HepG2 (cell line): Measurements from ENCODE around the gene STARD13. TPM values are rescaled to one million over a fixed set of nuclear protein-coding genes. Genes with fewer than 3 reads are reported as not detected.

Experiments used
- ATAC-seq: fragments of 200-7000 bp; cut with Tn5 transposase; 3 replicates; pipeline ENCODE4 v1.9.1; 2020; ENCODE audit warnings: mild to moderate bottlenecking, moderate library complexity
- BruUV-seq: library from RNA; stranded (reverse); fragments of 400-500 nt; replicated peaks from 2 replicates; lab custom pipeline; 2021; lab: Mats Ljungman, UMichigan
- CTCF ChIA-PET: fragments of 300-600 bp; formaldehyde crosslinking; extraction: SDS; loops from one replicate; lab custom pipeline; 2021; ENCODE audit warnings: low total read pairs, inconsistent platforms, low intra/inter-chr PET ratio; lab: Yijun Ruan, JAX
- POLR2A ChIA-PET: fragments of 350-600 bp; sonication (Branson Sonifier 250); formaldehyde crosslinking; loops from one replicate; lab custom pipeline; 2020; ENCODE audit warnings: antibody characterized with exemption, inconsistent platforms; lab: Yijun Ruan, JAX
- DNase-seq: peaks from one replicate; pipeline ENCODE4 v3.0.0-alpha.2; 2015; ENCODE audit warnings: low spot score
- FAIRE-seq: peaks from 3 replicates; lab custom pipeline; 2011; peaks lifted over from hg19 to GRCh38; lab: Jason Lieb, UNC
- H2AFZ ChIP-seq: one replicate; pipeline ENCODE4 v1.6.1; 2011; ENCODE audit warnings: low read length, inconsistent platforms
- H3K27ac ChIP-seq: fragments of 300-600 bp; 3 replicates; pipeline ENCODE4 v1.8.0; 2011; ENCODE audit warnings: mixed run types, mild to moderate bottlenecking, mixed read lengths, low read length, inconsistent platforms; ENCODE audit not compliant: insufficient read depth; ENCODE audit errors: extremely low read length
- H3K27me3 ChIP-seq, 2 experiments: fragments of 200-600 bp in 1 of 2; 2 replicates in 1 of 2; 3 replicates in 1 of 2; pipeline versions ENCODE4 v1.6.0 to v1.8.0; 2011; ENCODE audit warnings: low read length in 2 of 2, mild to moderate bottlenecking in 2 of 2, moderate library complexity in 2 of 2, inconsistent platforms in 1 of 2; ENCODE audit not compliant: insufficient read depth in 2 of 2, control insufficient read depth in 1 of 2
- H3K36me3 ChIP-seq, 2 experiments: fragments of 200-600 bp in 1 of 2; replicated peaks in 1 of 2; 2 replicates in 1 of 2; 3 replicates in 1 of 2; pipeline versions ENCODE4 v1.5.1 to v1.8.0; 2011; ENCODE audit warnings: low read length in 2 of 2, inconsistent platforms in 1 of 2; ENCODE audit not compliant: insufficient read depth in 2 of 2, control insufficient read depth in 1 of 2
- H3K4me1 ChIP-seq: 2 replicates; pipeline ENCODE4 v1.5.1; 2012; ENCODE audit warnings: low read length, inconsistent platforms; ENCODE audit not compliant: insufficient read depth
- H3K4me2 ChIP-seq: 2 replicates; pipeline ENCODE4 v1.6.0; 2011; ENCODE audit warnings: low read depth, low read length, inconsistent platforms
- H3K4me3 ChIP-seq, 3 experiments: fragments of 200-600 bp in 1 of 3; sonication (generic), shearing (Covaris generic) in 1 of 3; replicated peaks in 1 of 3; 2 replicates each; pipeline ENCODE4 v1.5.1; 2011 to 2016; ENCODE audit warnings: low read length in 3 of 3, inconsistent platforms in 2 of 3, low read depth in 2 of 3, mild to moderate bottlenecking in 2 of 3, control low read depth in 1 of 3, mixed read lengths in 1 of 3; ENCODE audit not compliant: insufficient read depth in 1 of 3
- H3K79me2 ChIP-seq: one replicate; pipeline ENCODE4 v1.6.1; 2011; ENCODE audit warnings: low read length, inconsistent platforms; ENCODE audit not compliant: insufficient read depth
- H3K9ac ChIP-seq: 2 replicates; pipeline ENCODE4 v1.6.0; 2011; ENCODE audit warnings: mild to moderate bottlenecking, low read depth, low read length, inconsistent platforms; ENCODE audit not compliant: insufficient read depth
- H3K9me3 ChIP-seq: 2 replicates; pipeline ENCODE4 v1.5.1; 2012; ENCODE audit warnings: mild to moderate bottlenecking, low read length
- H4K20me1 ChIP-seq: 2 replicates; pipeline ENCODE4 v1.6.0; 2011; ENCODE audit warnings: inconsistent platforms, mild to moderate bottlenecking, low read length, moderate library complexity; ENCODE audit not compliant: insufficient read depth
- SRF ChIP-seq: IDR thresholded peaks from 2 replicates; pipeline ENCODE4 v1.6.1; 2011; ENCODE audit warnings: mild to moderate bottlenecking, low read depth, low read length, moderate library complexity
- ZNF333 ChIP-seq: sonication (generic); formaldehyde crosslinking; IDR thresholded peaks from 2 replicates; pipeline ENCODE4 v1.4.0; 2020; ENCODE audit warnings: mild to moderate bottlenecking, missing genetic modification reagents, borderline replicate concordance
- ZNF678 ChIP-seq: sonication (generic); formaldehyde crosslinking; IDR thresholded peaks from 2 replicates; pipeline ENCODE4 v1.4.0; 2020; ENCODE audit warnings: mild to moderate bottlenecking, missing genetic modification reagents
- WGBS: methylation state at CpG from one replicate; pipeline ENCODE4 v1.1.6; 2017; ENCODE audit warnings: low lambda C conversion rate; 5-methylcytosine and 5-hydroxymethylcytosine counted together
- in situ Hi-C: cut with HindIII; loops from 2 replicates; pipeline ENCODE4 v1.10.0; 2017; ENCODE audit warnings: low pct_unique_long_range_greater_than_20kb; ENCODE audit not compliant: extremely low pct_ligation_motif_present
- intact Hi-C: fragments of 100-400 bp; cut with micrococcal nuclease; formaldehyde crosslinking; loops from one replicate; pipeline ENCODE4 v1.10.0; 2022; ENCODE audit not compliant: unreplicated experiment
- polyA plus RNA-seq, 8 experiments: library from polyadenylated mRNA; depleted of rRNA in 3 of 8; stranded (reverse) in 7 of 8; unstranded in 1 of 8; fragments of >200 nt; fragmentation: Illumina TruSeq in 4 of 8; extraction: Trizol in 4 of 8; gene quantifications; 2 replicates each; pipeline versions ENCODE4 v1.2.1 to v1.2.3, GENCODE V29; 2011 to 2016; ENCODE audit warnings: low read depth in 4 of 8, missing spikeins in 1 of 8, mixed read lengths in 1 of 8; ENCODE audit not compliant: insufficient read depth in 1 of 8
- total RNA-seq, 5 experiments: library from RNA; depleted of rRNA; stranded (reverse); fragments of >200 nt; fragmentation: Illumina TruSeq; extraction: Trizol; gene quantifications; 2 replicates each; pipeline ENCODE4 v1.2.3, GENCODE V29; 2016; ENCODE audit warnings: low read depth in 1 of 5
- TF ChIP-seq, protein P1 (sequence below): sonication (generic); formaldehyde crosslinking; IDR thresholded peaks from 2 replicates; pipeline ENCODE4 v1.8.1; 2022; ENCODE audit warnings: mild to moderate bottlenecking, missing genetic modification reagents
- TF ChIP-seq, protein P2 (sequence below): sonication (generic); formaldehyde crosslinking; IDR thresholded peaks from 2 replicates; pipeline ENCODE4 v1.5.0; 2020; ENCODE audit warnings: mild to moderate bottlenecking, missing genetic modification reagents, borderline replicate concordance

Gene STARD13
- total and polyA plus RNA-seq, 2 of the 13 experiments (the other 11 are each of a cell fraction or from before 2014, with no cell fraction given): 12.8 to 14.3 TPM

DNA sequence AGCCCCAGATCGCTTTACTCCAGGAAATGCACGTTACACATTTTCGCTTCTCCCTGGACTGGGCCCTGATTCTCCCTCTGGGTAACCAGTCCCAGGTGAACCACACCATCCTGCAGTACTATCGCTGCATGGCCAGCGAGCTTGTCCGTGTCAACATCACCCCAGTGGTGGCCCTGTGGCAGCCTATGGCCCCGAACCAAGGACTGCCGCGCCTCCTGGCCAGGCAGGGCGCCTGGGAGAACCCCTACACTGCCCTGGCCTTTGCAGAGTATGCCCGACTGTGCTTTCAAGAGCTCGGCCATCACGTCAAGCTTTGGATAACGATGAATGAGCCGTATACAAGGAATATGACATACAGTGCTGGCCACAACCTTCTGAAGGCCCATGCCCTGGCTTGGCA is 224.7 kb downstream of the STARD13 start:
- Histone ChIP-seq H3K27me3 (no peaks in the 10 kb centered on the region), H2AFZ (no peak overlapping the region), H3K4me3 (no peak overlapping the region), H3K9me3 (no peaks in the 10 kb centered on the region), H3K4me2 (no peak overlapping the region), H3K27ac (no peak overlapping the region), H3K4me1 (peaks cover 21% of the 10 kb centered on the region), H3K79me2 (no peaks in the 10 kb centered on the region), H3K36me3 (no peaks in the 10 kb centered on the region), H4K20me1 (no peaks in the 10 kb centered on the region), H3K9ac (no peak overlapping the region)
- ChIA-PET CTCF (no interaction called here), POLR2A (no interaction called here)
- FAIRE-seq: no peak
- BruUV-seq: no TSS peak
- no peak for DNase-seq
- no peak for ATAC-seq
- WGBS: 67% methylated on average over 10 of the region's 15 CpGs
- in situ Hi-C loops (no loop called here), intact Hi-C loops (no loop called here)
- TF ChIP-seq ZNF678 (CRISPR knock-in tag): no peak

DNA sequence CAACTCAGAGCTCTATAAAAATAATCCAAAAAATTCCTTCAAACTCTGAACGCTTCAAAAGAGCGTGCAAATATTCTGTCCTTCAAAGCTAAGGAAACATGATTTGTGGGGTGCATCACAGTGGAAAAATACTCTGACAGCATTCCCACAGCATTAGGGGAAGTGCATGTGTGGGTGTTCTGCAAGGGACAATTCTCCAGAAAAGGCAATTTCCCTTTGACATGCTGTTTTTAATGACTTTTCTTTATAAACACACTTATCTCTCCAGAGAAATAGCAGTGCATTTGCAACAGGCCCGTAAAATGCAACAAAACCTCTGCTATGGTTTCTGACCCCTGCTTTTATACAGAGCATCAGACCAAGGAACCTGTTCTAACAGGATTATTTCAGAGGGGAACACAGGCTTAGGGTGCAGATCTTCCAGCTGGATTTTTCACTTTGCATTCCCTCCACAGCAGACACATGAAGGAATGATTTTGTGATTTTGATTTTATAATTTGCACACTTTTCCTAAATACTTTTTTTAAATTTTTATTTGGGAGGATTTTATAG is 226.7 kb downstream of the STARD13 start:
- Histone ChIP-seq H3K36me3 (no peaks in the 10 kb centered on the region), H3K4me2 (no peak overlapping the region), H3K9me3 (no peaks in the 10 kb centered on the region), H3K9ac (no peak overlapping the region), H3K4me3 (no peak overlapping the region), H3K4me1 (peaks cover 19% of the 10 kb centered on the region), H3K79me2 (no peaks in the 10 kb centered on the region), H2AFZ (no peak overlapping the region), H4K20me1 (no peaks in the 10 kb centered on the region), H3K27ac (no peak overlapping the region), H3K27me3 (no peaks in the 10 kb centered on the region)
- no TSS peak for BruUV-seq
- intact Hi-C loops (no loop called here), in situ Hi-C loops (no loop called here)
- ChIA-PET CTCF (no interaction called here), POLR2A (no interaction called here)
- DNase-seq (no peak), FAIRE-seq (no peak), ATAC-seq (no peak)
- TF ChIP-seq, protein P1, sequence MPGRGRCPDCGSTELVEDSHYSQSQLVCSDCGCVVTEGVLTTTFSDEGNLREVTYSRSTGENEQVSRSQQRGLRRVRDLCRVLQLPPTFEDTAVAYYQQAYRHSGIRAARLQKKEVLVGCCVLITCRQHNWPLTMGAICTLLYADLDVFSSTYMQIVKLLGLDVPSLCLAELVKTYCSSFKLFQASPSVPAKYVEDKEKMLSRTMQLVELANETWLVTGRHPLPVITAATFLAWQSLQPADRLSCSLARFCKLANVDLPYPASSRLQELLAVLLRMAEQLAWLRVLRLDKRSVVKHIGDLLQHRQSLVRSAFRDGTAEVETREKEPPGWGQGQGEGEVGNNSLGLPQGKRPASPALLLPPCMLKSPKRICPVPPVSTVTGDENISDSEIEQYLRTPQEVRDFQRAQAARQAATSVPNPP (CRISPR knock-in tag): no peak
- TF ChIP-seq, protein P2, sequence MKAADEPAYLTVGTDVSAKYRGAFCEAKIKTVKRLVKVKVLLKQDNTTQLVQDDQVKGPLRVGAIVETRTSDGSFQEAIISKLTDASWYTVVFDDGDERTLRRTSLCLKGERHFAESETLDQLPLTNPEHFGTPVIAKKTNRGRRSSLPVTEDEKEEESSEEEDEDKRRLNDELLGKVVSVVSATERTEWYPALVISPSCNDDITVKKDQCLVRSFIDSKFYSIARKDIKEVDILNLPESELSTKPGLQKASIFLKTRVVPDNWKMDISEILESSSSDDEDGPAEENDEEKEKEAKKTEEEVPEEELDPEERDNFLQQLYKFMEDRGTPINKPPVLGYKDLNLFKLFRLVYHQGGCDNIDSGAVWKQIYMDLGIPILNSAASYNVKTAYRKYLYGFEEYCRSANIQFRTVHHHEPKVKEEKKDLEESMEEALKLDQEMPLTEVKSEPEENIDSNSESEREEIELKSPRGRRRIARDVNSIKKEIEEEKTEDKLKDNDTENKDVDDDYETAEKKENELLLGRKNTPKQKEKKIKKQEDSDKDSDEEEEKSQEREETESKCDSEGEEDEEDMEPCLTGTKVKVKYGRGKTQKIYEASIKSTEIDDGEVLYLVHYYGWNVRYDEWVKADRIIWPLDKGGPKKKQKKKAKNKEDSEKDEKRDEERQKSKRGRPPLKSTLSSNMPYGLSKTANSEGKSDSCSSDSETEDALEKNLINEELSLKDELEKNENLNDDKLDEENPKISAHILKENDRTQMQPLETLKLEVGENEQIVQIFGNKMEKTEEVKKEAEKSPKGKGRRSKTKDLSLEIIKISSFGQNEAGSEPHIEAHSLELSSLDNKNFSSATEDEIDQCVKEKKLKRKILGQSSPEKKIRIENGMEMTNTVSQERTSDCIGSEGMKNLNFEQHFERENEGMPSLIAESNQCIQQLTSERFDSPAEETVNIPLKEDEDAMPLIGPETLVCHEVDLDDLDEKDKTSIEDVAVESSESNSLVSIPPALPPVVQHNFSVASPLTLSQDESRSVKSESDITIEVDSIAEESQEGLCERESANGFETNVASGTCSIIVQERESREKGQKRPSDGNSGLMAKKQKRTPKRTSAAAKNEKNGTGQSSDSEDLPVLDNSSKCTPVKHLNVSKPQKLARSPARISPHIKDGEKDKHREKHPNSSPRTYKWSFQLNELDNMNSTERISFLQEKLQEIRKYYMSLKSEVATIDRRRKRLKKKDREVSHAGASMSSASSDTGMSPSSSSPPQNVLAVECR: no peak
- TF ChIP-seq SRF: no peak
- no peak for TF ChIP-seq ZNF333 (CRISPR knock-in tag)
- WGBS: 66% methylated on average over 3 of the region's 3 CpGs
